OCI-LY7 (cell line): ENCODE data around the gene NXN.

Experiments
- EZH2phosphoT487 ChIP-seq: fragments of 200-600 bp; sonication (generic); IDR thresholded peaks from 2 replicates; pipeline ENCODE4 v1.6.1; 2018; ENCODE audit warnings: low read depth, borderline replicate concordance, mild to moderate bottlenecking, mixed run types, antibody characterized with exemption, low read length, moderate library complexity, mixed read lengths
- TF ChIP-seq, protein P1 (sequence below): fragments of 200-600 bp; sonication (generic); conservative IDR thresholded peaks from 2 replicates; pipeline ENCODE4 v1.5.1; 2014; ENCODE audit warnings: mild to moderate bottlenecking, antibody characterized with exemption, low read length, moderate library complexity, mixed read lengths

DNA sequence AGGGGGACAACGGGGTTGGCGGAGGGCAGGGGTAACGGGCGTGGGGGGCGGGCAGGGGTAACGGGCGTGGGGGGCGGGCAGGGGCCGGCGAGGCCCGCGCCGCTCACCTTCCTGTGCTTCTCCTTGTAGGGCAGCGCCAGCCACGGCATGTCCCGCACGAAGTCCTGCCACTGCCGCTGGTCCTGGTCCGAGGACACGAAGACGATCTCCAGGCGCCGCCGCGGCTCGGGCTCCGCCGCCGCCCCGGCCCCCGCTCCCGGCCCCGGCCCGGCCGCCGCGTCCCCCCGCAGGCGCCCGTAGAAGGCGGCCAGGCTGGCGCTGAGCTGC lies 401 bp downstream of the NXN start:
- TF ChIP-seq, protein P1, sequence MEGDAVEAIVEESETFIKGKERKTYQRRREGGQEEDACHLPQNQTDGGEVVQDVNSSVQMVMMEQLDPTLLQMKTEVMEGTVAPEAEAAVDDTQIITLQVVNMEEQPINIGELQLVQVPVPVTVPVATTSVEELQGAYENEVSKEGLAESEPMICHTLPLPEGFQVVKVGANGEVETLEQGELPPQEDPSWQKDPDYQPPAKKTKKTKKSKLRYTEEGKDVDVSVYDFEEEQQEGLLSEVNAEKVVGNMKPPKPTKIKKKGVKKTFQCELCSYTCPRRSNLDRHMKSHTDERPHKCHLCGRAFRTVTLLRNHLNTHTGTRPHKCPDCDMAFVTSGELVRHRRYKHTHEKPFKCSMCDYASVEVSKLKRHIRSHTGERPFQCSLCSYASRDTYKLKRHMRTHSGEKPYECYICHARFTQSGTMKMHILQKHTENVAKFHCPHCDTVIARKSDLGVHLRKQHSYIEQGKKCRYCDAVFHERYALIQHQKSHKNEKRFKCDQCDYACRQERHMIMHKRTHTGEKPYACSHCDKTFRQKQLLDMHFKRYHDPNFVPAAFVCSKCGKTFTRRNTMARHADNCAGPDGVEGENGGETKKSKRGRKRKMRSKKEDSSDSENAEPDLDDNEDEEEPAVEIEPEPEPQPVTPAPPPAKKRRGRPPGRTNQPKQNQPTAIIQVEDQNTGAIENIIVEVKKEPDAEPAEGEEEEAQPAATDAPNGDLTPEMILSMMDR: no peak
- TF ChIP-seq EZH2phosphoT487: no peak
